ENCODE data around the gene TNFRSF18. TPM values are rescaled to one million over a fixed set of nuclear protein-coding genes. Genes with fewer than 3 reads are reported as not detected.
"Not testable (repeated sequence)": the region's sequence is repeated elsewhere in the genome, so short reads cannot be mapped to it uniquely, and the experiment has no call there.

TNFRSF18 gene
- total and polyA plus RNA-seq, 8 donors, result 0.32 to 1.2 (median 0.34) TPM; not detected in 3

DNA sequence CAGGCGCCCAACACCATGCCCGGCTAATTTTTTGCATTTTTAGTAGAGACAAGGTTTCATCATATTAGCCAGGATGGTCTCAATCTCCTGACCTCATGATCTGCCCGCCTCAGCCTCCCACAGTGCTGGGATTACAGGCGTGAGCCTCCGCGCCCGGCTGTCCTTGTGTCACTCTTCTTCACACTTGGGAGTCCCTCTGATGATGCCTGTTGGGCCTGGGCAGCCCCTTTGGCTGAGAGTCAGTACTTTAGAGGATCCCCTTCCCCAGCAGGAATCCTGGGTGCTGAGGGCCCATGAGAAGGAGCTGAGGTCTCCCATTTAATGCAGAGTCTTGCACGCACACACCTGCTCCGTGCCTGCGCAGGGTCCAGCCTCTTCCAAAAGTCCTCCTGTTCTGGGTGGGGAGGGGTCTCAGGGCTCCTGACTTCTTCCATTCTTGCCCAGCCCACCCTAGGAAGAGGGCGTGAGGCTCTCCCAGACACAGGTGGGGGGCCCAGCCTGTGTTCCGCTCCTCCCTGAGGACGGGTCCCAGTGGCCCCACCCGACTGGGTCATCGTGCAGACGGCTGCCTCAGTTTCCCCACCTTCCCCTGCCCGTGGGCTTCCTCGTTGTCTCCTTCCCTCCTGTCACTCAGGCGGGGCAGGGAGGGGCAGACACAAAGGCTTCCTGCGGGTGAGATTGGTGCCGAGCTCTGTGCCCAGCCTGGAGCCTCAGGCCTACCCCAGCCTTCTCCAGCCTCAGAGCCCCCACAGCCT is 28.8 kb downstream of the TNFRSF18 start:
- WGBS, 2 donors, result 85 to 93% methylated on average over 21 of the region's 21 CpGs
- no peak for FAIRE-seq
- H3K27ac ChIP-seq, result no peak overlapping the region
- no peaks in the 10 kb centered on the region for H3K36me3 ChIP-seq
- TF ChIP-seq, protein P1, sequence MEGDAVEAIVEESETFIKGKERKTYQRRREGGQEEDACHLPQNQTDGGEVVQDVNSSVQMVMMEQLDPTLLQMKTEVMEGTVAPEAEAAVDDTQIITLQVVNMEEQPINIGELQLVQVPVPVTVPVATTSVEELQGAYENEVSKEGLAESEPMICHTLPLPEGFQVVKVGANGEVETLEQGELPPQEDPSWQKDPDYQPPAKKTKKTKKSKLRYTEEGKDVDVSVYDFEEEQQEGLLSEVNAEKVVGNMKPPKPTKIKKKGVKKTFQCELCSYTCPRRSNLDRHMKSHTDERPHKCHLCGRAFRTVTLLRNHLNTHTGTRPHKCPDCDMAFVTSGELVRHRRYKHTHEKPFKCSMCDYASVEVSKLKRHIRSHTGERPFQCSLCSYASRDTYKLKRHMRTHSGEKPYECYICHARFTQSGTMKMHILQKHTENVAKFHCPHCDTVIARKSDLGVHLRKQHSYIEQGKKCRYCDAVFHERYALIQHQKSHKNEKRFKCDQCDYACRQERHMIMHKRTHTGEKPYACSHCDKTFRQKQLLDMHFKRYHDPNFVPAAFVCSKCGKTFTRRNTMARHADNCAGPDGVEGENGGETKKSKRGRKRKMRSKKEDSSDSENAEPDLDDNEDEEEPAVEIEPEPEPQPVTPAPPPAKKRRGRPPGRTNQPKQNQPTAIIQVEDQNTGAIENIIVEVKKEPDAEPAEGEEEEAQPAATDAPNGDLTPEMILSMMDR (IDR thresholded peaks at IDR 0.05), result no peak
- H3K4me3 ChIP-seq, result no peak overlapping the region
- peak in 3 of 6 donors; percentile 22 to 50 (median 39) for DNase-seq
- H3K27me3 ChIP-seq, result no peaks in the 10 kb centered on the region
- no peaks in the 10 kb centered on the region for H3K4me1 ChIP-seq
- ATAC-seq, result no peak
- intact Hi-C loops (cut with DNase I), result no loop called here
- H3K9me3 ChIP-seq, result no peaks in the 10 kb centered on the region

DNA sequence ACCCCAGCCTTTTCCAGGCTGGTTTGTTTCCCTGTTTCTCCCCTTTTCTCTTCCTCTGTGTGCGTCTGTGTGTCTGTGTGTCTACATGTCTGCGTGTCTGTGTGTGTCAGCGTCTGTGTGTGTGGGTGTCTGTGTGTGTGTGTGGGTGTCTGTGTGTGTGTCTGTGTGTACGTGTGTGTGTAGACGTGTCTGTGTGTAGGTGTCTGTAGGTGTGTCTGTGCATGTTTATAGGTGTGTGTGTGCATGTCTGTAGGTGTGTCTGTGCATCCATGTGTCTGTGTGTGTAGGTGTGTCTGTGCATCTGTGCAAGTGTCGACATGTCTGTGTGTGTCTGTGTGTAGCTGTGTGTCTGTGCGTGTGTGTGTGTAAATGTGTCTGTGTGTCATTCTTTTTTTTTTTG is 29.5 kb downstream of the TNFRSF18 start:
- Histone ChIP-seq H3K4me1 (no peaks in the 10 kb centered on the region), H3K27ac (no peak overlapping the region), H3K36me3 (no peaks in the 10 kb centered on the region), H3K27me3 (no peaks in the 10 kb centered on the region), H3K4me3 (no peak overlapping the region), H3K9me3 (no peaks in the 10 kb centered on the region)
- FAIRE-seq (no peak), ATAC-seq (no peak), DNase-seq (no peak)
- intact Hi-C loops (cut with DNase I), result no loop called here
- TF ChIP-seq, protein P1 (IDR thresholded peaks at IDR 0.05), result no peak
- 84 to 89% methylated on average over 7 of the region's 7 CpGs for WGBS, 2 donors

DNA sequence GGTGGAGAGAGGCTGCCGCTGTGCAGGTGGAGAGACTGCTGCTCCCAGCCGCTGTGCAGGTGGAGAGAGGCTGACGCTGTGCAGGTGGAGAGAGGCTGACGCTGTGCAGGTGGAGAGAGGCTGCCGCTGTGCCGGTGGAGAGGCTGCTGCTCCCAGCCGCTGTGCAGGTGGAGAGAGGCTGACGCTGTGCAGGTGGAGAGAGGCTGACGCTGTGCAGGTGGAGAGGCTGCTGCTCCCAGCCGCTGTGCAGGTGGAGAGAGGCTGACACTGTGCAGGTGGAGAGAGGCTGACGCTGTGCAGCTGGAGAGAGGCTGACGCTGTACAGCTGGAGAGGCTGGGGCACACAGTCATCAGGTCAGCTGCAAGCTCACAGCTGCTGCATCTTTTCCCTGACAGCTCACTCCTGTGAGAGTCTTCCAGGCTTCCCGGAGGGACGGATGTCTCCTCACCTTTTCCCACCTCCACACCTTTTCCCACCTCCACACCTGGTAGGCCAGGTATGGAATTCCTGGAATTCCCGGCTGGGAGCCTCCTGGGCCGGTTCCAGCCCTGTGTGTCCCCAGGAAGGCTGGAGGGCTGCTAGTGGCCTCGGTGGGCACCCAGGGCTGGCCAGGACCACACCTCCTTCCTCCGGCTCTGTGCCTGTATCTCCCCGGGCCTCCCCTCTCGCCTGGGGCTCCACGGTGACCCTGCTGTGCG is 30.2 kb downstream of the TNFRSF18 start:
- H3K27ac ChIP-seq; H3K36me3 ChIP-seq; intact Hi-C loops (cut with DNase I); H3K27me3 ChIP-seq; H3K4me1 ChIP-seq; FAIRE-seq; H3K4me3 ChIP-seq; ATAC-seq; H3K9me3 ChIP-seq: not testable (repeated sequence)
- DNase-seq, result peak in 4 of 6 donors; percentile 3 to 47 (median 42)
- 61 to 70% methylated on average over 21 to 22 of the region's 22 CpGs for WGBS, 2 donors

- FAIRE-seq (no peak), DNase-seq (peak in 3 of 6 donors; percentile 2 to 56 (median 23)), ATAC-seq (no peak)
- no peaks in the 10 kb centered on the region for H3K4me1 ChIP-seq
- no peaks in the 10 kb centered on the region for H3K27me3 ChIP-seq
- no peaks in the 10 kb centered on the region for H3K9me3 ChIP-seq
- no peak overlapping the region for H3K4me3 ChIP-seq
- H3K36me3 ChIP-seq, result no peaks in the 10 kb centered on the region
- WGBS, 2 donors, result 86 to 88% methylated on average over 28 to 29 of the region's 29 CpGs
- H3K27ac ChIP-seq, result no peak overlapping the region
- intact Hi-C loops (cut with DNase I), result no loop called here
- TF ChIP-seq, protein P1 (IDR thresholded peaks at IDR 0.05), result no peak
These were observed 30.9 kb downstream of the TNFRSF18 start for GRCh38 chr1:1175221-1176062.

GRCh38 chr1:1173793-1174415 is 32.5 kb downstream of the TNFRSF18 start, which contains the start of gene TTLL10:
TTLL10 (plus strand) TSS chr1:1173880; CDS start chr1:1179216, 5,336 bp downstream.
- ATAC-seq (peak in 2 of 4 donors; percentile 21 to 44), FAIRE-seq (no peak), DNase-seq (peak in 4 of 6 donors; percentile 13 to 68 (median 46))
- TF ChIP-seq, protein P1 (IDR thresholded peaks at IDR 0.05), result no peak
- no peak within 1 kb of the TSS for H3K27ac ChIP-seq
- no peak within 1 kb of the TSS for H3K4me3 ChIP-seq
- H3K27me3 ChIP-seq, result no peaks in the 10 kb centered on the region
- 76 to 80% methylated on average over 32 to 35 of the region's 35 CpGs for WGBS, 2 donors
- H3K9me3 ChIP-seq, result no peaks in the 10 kb centered on the region
- no peaks in the 10 kb centered on the region for H3K4me1 ChIP-seq
- intact Hi-C loops (cut with DNase I), result no loop called here
- H3K36me3 ChIP-seq, result no peaks in the 10 kb centered on the region

All from pancreas (tissue), 10 donors.